OCI-LY7 (cell line): ENCODE data around the gene AUNIP.

Source experiments
- EZH2phosphoT487 ChIP-seq: fragments of 200-600 bp; sonication (generic); IDR thresholded peaks from 2 replicates; pipeline ENCODE4 v1.6.1; 2018; ENCODE audit warnings: low read depth, borderline replicate concordance, mild to moderate bottlenecking, mixed run types, antibody characterized with exemption, low read length, moderate library complexity, mixed read lengths
- TF ChIP-seq, protein P1 (sequence below): fragments of 200-600 bp; sonication (generic); conservative IDR thresholded peaks from 2 replicates; pipeline ENCODE4 v1.5.1; 2014; ENCODE audit warnings: mild to moderate bottlenecking, antibody characterized with exemption, low read length, moderate library complexity, mixed read lengths

DNA sequence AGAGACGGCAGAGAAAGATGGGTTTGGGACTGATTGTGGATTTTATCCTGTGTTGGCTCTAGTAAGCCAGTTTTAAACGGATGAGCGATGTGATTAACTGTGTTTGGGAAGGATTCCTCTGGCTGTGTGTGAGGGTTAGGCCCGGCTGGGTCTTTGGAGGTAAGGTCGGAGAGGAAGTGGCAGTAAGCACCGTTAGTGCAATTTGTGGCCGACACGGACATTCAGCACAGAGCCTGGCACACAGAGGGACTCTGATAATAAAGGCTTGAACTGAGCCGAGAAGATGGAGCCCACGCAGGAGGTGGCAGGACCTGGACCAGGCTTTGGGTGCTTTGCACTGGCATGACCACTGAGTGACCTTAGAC, 38.2 kb downstream of the AUNIP start:
- TF ChIP-seq, protein P1, sequence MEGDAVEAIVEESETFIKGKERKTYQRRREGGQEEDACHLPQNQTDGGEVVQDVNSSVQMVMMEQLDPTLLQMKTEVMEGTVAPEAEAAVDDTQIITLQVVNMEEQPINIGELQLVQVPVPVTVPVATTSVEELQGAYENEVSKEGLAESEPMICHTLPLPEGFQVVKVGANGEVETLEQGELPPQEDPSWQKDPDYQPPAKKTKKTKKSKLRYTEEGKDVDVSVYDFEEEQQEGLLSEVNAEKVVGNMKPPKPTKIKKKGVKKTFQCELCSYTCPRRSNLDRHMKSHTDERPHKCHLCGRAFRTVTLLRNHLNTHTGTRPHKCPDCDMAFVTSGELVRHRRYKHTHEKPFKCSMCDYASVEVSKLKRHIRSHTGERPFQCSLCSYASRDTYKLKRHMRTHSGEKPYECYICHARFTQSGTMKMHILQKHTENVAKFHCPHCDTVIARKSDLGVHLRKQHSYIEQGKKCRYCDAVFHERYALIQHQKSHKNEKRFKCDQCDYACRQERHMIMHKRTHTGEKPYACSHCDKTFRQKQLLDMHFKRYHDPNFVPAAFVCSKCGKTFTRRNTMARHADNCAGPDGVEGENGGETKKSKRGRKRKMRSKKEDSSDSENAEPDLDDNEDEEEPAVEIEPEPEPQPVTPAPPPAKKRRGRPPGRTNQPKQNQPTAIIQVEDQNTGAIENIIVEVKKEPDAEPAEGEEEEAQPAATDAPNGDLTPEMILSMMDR, result no peak
- no peak for TF ChIP-seq EZH2phosphoT487
